Gastroesophageal sphincter (tissue), 4 donors: ENCODE data around the gene PRELID1. TPM values are rescaled to one million over a fixed set of nuclear protein-coding genes. Genes with fewer than 3 reads are reported as not detected.
A peak's percentile ranks its signal among the peaks of the same experiment; 100 is the strongest.

Experiments used
- ATAC-seq: fragments of 150-250 bp; one replicate; pipeline ENCODE4 v1.9.1; 2016; ENCODE audit warnings: mild to moderate bottlenecking, moderate library complexity
- H3K27ac ChIP-seq, 4 donors: fragments of 200-600 bp; sonication (generic) in 3 of 4; 1 replicate in 3 of 4; 2 replicates in 1 of 4; pipeline ENCODE4 v1.5.1; 2016 to 2019
- H3K27me3 ChIP-seq: fragments of 200-600 bp; sonication (generic); one replicate; pipeline ENCODE4 v1.5.1; 2019
- H3K36me3 ChIP-seq, 2 donors: fragments of 200-600 bp; sonication (generic); one replicate each; pipeline ENCODE4 v1.5.1; 2019; ENCODE audit warnings: control low read depth in 1 of 2
- H3K4me1 ChIP-seq, 3 donors: fragments of 200-600 bp; sonication (generic); 1 replicate in 2 of 3; 2 replicates in 1 of 3; pipeline ENCODE4 v1.5.1; 2016 to 2019; ENCODE audit warnings: control low read depth in 2 of 3
- H3K4me3 ChIP-seq, 2 donors: fragments of 200-600 bp; sonication (generic); one replicate each; pipeline ENCODE4 v1.5.1; 2019; ENCODE audit warnings: mild to moderate bottlenecking in 1 of 2, moderate library complexity in 1 of 2
- H3K9me3 ChIP-seq, 3 donors: fragments of 200-600 bp; sonication (generic); one replicate each; pipeline ENCODE4 v1.5.1; 2017 to 2019; ENCODE audit warnings: control low read depth in 2 of 3
- CTCF ChIP-seq, 4 experiments: fragments of 200-600 bp in 2 of 4; fragments of 450-650 bp in 2 of 4; sonication (generic) in 1 of 4; IDR thresholded peaks; one replicate each; pipeline ENCODE4 v1.5.1; 2017 to 2019; ENCODE audit warnings: antibody characterized with exemption in 4 of 4, mild to moderate bottlenecking in 2 of 4, moderate library complexity in 2 of 4
- EP300 ChIP-seq: sonication (generic); formaldehyde crosslinking; IDR thresholded peaks from one replicate; pipeline ENCODE4 v1.6.1; 2017; ENCODE audit warnings: antibody characterized with exemption, mild to moderate bottlenecking
- POLR2A ChIP-seq, 2 donors: fragments of 450-650 bp; IDR thresholded peaks; one replicate each; pipeline ENCODE4 v1.6.1; 2017; ENCODE audit warnings: antibody characterized with exemption in 2 of 2, mild to moderate bottlenecking in 2 of 2, moderate library complexity in 1 of 2
- POLR2AphosphoS5 ChIP-seq: sonication (generic); formaldehyde crosslinking; IDR thresholded peaks from one replicate; pipeline ENCODE4 v1.6.1; 2017; ENCODE audit warnings: antibody characterized with exemption
- WGBS, 2 donors: methylation state at CpG; one replicate each; pipeline ENCODE4 v1.1.5; 2018; ENCODE audit warnings: low coverage in 1 of 2; 5-methylcytosine and 5-hydroxymethylcytosine counted together
- total RNA-seq, 4 donors: library from RNA; depleted of rRNA; stranded (reverse); fragments of >200 nt; gene quantifications; one replicate each; pipeline ENCODE4 v1.1.0, GENCODE V29; 2016

The PRELID1 gene
- total RNA-seq, 4 donors from 2014 or later, result 60.4 to 97.5 (median 73.5) TPM

GRCh38 chr5:177317959-177318377 lies 14.4 kb downstream of the PRELID1 start:
- H3K27me3 ChIP-seq, result no peaks in the 10 kb centered on the region
- TF ChIP-seq CTCF (IDR thresholded peaks at IDR 0.05) (peak in 3 of 4 experiments; percentile 77 to 84 (median 84)), EP300 (no peak), POLR2A (IDR thresholded peaks at IDR 0.05) (no peak), POLR2AphosphoS5 (no peak)
- H3K4me3 ChIP-seq, result no peak overlapping the region
- H3K9me3 ChIP-seq, result no peaks in the 10 kb centered on the region
- WGBS, 2 donors, result 26 to 45% methylated on average over 4 of the region's 7 CpGs
- H3K4me1 ChIP-seq, result peaks cover 0 to 1% (median 0%) of the 10 kb centered on the region in 3 donors
- ATAC-seq, result peak; percentile 54
- H3K36me3 ChIP-seq, result peaks cover 0 to 16% of the 10 kb centered on the region in 2 donors
- H3K27ac ChIP-seq, result no peak overlapping the region

DNA sequence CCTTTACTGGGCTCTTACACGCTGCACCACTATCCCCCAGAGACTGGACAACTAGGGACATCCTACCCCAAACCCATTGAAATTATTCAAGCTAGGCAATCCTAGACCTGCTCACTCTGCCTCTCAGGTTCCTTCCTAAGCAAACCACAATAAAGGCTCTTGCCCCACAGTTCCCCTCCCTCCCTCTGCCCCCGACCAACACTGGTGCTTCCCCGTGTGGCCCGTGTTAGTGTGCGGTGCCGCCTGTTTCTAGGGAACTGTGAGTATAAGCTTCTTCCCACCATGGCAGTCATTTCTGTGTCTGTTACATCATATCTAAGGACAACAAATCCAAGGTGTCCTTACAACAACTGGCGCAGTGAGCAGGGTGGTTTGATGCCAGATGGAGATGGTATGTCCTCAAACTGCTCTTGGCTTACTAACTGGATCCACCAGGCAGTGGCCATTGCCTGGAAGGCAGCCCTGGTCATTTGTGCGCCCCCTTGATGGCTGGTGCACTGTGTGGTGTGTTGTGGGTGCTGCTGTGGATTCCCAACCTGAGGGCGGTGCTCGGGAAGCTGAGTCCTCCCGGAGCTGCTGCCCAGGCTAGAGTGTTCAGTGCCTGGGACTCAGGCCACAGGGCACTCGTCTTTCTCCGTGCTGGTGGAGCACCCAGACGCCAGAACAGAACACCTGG lies 16.5 kb downstream of the PRELID1 start:
- TF ChIP-seq EP300, result no peak
- no peak for TF ChIP-seq CTCF (IDR thresholded peaks at IDR 0.05)
- TF ChIP-seq POLR2A (IDR thresholded peaks at IDR 0.05), result no peak
- TF ChIP-seq POLR2AphosphoS5, result no peak
- Histone ChIP-seq H3K27me3 (no peaks in the 10 kb centered on the region), H3K36me3 (peaks cover 0 to 16% of the 10 kb centered on the region in 2 donors), H3K9me3 (no peaks in the 10 kb centered on the region), H3K4me1 (no peaks in the 10 kb centered on the region), H3K27ac (no peak overlapping the region), H3K4me3 (no peak overlapping the region)
- WGBS, 2 donors, result 90 to 95% methylated on average over 8 to 13 of the region's 14 CpGs
- no peak for ATAC-seq

DNA sequence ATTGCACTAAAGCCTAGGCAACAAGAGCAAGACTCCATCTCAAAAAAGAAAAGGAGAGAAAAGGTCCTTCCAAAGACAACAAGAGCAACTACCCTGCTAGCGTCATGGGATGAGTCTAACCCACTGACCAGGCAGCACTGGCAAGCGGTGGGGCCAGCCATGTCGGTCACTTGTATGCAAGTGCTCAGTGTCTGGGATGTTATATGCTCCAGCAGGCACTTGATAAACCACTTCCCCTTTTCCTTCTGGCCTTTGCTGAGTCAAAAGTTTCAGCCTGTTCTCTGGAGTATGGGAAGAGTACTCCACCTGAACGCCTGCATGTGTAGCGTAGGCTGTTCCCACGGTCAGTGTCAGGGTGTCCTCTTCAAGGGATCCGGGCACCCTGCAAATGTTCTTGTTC lies 17.3 kb downstream of the PRELID1 start:
- no peak for TF ChIP-seq POLR2AphosphoS5
- TF ChIP-seq CTCF (IDR thresholded peaks at IDR 0.05), result no peak
- TF ChIP-seq EP300, result no peak
- TF ChIP-seq POLR2A (IDR thresholded peaks at IDR 0.05), result no peak
- 77 to 81% methylated on average over 4 to 7 of the region's 7 CpGs for WGBS, 2 donors
- Histone ChIP-seq H3K4me3 (no peak overlapping the region), H3K27ac (no peak overlapping the region), H3K4me1 (no peaks in the 10 kb centered on the region), H3K27me3 (no peaks in the 10 kb centered on the region), H3K36me3 (peaks cover 0 to 16% of the 10 kb centered on the region in 2 donors), H3K9me3 (no peaks in the 10 kb centered on the region)
- ATAC-seq, result no peak

DNA sequence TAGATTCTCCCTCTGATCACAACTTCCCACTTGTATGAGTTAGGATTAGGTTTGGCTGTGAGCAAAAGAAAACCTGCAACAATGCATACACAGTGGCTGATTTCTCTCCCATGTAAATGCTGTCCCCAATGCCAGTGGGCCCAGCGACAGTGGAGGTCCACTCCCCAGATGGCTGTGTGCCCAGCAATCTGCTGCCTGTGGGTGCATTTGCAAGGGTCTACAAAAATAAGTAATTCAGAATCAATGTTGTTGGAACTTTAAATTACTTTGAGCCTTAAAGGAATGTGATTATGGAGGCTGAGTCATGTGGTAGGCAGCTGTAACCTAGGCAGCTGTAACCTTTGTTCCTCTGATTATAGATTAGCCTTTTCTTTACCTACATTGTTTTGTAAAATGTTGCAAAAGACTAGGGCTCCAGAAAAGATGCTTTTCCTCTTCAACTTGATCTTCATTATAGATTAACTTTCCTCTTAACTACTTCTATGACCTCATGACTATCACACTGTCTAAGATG lies 22.3 kb downstream of the PRELID1 start:
- no peak for ATAC-seq
- Histone ChIP-seq H3K27me3 (no peaks in the 10 kb centered on the region), H3K9me3 (no peaks in the 10 kb centered on the region), H3K36me3 (peaks cover 0 to 32% of the 10 kb centered on the region in 2 donors), H3K4me3 (no peak overlapping the region), H3K27ac (no peak overlapping the region), H3K4me1 (no peaks in the 10 kb centered on the region)
- no CpG with 5 or more reads among the region's 1 CpG for WGBS, 2 donors
- no peak for TF ChIP-seq POLR2AphosphoS5
- no peak for TF ChIP-seq CTCF (IDR thresholded peaks at IDR 0.05)
- no peak for TF ChIP-seq POLR2A (IDR thresholded peaks at IDR 0.05)
